GM12801 (cell line): ENCODE measurements around the gene LRRC3B.

Source experiments
- TF ChIP-seq, protein P1 (sequence below): IDR thresholded peaks from one replicate; pipeline ENCODE4 v1.5.1; 2011; ENCODE audit warnings: control low read depth; ENCODE audit not compliant: insufficient read length; ENCODE audit errors: extremely low read depth

Gene LRRC3B

GRCh38 chr3:26712211-26713026 is 89.8 kb downstream of the LRRC3B start:
- TF ChIP-seq, protein P1, sequence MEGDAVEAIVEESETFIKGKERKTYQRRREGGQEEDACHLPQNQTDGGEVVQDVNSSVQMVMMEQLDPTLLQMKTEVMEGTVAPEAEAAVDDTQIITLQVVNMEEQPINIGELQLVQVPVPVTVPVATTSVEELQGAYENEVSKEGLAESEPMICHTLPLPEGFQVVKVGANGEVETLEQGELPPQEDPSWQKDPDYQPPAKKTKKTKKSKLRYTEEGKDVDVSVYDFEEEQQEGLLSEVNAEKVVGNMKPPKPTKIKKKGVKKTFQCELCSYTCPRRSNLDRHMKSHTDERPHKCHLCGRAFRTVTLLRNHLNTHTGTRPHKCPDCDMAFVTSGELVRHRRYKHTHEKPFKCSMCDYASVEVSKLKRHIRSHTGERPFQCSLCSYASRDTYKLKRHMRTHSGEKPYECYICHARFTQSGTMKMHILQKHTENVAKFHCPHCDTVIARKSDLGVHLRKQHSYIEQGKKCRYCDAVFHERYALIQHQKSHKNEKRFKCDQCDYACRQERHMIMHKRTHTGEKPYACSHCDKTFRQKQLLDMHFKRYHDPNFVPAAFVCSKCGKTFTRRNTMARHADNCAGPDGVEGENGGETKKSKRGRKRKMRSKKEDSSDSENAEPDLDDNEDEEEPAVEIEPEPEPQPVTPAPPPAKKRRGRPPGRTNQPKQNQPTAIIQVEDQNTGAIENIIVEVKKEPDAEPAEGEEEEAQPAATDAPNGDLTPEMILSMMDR: no peak

DNA sequence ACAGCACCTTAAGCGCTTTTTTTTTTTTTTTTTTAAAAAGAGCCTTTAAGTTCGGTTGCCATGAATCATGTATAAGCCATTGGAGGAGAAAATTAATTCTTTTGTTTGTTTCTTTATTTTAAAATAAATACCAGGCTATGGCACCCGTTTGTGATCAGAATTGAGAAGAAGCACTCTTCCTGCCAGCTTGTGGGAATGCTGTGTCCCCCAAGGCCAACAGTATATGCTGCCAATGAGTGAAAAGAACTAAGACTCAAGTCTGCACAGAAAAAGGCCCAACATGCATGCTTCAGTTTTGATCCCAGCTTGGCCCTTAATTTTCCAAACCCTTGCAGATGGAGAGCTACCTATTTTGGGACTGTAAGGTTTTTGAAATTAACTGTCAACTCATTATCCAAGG is 90.5 kb downstream of the LRRC3B start:
- TF ChIP-seq, protein P1: no peak

DNA sequence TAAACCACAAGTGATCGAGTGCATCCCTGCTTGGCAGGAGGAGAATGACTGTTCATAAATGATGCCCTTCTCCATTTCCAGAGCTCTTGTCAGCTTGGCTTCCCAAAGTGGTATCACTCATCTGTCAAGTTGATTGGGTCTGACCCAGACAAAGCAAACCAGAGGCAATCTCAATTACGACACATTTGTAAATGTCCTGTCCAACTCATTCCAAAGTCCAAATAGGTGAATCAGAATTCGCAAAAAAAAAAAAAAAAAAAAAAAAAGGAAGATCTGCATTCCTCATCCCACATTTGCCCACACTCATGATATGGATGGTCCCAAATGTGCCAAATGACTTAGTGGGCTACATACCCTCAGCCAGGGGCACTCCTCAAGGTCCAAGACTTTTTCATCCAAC is 91.9 kb downstream of the LRRC3B start:
- TF ChIP-seq, protein P1: no peak

DNA sequence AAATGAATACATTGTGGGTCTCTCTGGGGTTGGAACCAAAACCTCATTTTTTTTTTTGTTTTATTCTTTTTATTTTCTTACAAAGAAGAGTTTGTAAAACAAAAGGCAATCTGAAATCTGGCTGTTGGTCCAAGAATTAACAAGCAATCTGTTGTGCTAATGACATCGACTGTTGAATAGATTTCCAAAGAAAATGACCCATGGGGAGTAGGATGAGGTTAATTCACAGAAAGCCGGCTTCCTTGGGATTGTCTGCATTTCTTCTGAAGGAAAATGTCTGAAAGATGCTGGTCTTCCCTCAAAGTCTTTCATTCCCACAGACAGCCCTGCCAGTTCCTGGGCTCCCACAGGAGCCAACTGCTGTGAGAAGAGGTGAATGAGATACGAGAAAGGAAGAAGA is 92.9 kb downstream of the LRRC3B start:
- TF ChIP-seq, protein P1: no peak

DNA sequence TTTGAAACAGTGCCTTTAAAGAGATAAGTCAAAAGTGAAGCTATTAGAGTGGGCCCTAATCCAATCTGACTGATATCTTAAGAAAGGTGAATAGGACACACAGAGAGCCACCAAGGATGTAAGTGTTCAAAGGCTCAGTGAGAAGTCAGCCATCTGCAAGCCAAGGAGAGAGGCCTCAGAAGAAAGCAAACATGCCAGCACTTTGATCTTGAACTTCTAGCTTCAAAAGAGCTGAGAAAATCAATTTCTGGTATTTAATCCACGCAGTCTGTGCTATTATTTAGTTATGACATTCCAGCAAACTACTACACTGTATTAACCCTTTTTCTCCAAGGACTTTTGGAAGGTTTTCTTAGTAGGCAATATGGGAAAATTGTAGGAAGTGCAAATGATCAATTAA is 95.7 kb downstream of the LRRC3B start:
- TF ChIP-seq, protein P1: no peak

DNA sequence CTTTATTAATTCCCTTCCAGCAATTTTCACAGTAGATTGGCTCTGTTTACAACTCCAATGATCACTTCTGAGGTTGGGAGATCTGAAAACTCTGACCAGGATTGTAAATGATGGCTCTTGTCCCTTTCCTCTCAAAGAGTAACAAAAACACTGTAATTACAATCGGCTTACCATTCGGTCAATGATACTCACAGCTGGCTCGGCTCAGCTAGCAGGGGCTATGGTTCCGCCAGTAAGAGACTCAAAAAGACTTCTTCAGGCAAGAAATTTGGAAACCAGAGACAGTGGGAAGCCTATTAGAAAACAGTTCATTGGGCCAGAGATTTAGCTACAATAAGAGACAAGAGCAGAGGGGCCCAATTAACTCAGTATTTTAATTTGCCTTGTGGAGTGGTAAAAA is 96.6 kb downstream of the LRRC3B start:
- TF ChIP-seq, protein P1: no peak

GRCh38 chr3:26721047-26721446 is 98.5 kb downstream of the LRRC3B start:
- TF ChIP-seq, protein P1: no peak

- TF ChIP-seq, protein P1: no peak
Observed at GRCh38 chr3:26731843-26732242, 109.3 kb downstream of the LRRC3B start.
